DMS114 treated with DMSO at 0.1 percent for 48 hours (cell line): ENCODE results near the gene CCDC178.

Experiments
- DNase-seq: peaks from one replicate; lab custom pipeline; 2025; ENCODE audit not compliant: unreplicated experiment; lab: John Stamatoyannopoulos, UW

Gene CCDC178

DNA sequence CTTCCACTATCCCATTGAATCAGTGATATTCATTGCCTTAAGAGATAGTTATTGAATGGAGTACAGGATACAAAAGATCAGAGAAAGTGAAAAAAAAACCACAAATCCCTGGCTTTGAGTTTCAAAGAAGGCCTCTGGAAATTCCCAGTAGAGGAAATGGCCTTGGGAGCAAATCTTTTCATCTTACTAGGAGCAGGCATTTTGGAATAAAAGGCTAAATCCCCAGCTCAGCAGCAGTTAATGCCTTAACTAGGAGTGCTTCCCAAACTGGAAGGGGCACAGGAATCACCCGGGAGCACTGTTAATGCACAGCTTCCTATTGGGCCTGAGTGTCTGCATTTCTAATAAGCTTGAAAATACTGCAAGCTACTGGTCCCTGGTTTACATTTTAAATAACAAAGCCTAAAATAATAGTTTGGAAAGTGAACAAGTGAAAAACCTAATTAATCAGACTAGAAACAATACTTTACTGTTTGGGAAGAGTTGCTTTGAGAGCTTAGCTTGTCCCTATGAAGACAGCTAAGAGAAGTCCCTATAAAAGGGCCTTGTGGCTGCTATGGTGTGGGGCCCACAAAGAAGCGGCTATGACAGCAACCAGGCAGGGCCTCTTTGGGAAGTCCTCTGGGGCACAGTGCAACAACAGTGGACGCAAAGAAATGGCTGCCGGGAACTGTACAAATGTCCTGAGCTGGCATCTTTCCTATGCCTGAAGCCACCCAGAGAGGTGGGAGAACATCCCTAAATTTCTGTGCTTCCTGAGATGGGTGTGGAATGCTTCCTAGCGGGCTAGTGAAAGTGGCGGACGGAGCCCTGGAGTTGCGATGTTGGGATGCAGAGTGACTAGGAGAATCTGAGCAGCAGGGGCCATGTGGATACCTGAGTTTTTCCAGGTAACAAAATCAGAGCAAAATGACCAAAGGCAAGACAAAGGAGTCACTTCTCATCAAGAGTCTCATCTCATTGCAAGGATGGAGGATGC is 550.6 kb downstream of the CCDC178 start:
- DNase-seq, result no peak

DNA sequence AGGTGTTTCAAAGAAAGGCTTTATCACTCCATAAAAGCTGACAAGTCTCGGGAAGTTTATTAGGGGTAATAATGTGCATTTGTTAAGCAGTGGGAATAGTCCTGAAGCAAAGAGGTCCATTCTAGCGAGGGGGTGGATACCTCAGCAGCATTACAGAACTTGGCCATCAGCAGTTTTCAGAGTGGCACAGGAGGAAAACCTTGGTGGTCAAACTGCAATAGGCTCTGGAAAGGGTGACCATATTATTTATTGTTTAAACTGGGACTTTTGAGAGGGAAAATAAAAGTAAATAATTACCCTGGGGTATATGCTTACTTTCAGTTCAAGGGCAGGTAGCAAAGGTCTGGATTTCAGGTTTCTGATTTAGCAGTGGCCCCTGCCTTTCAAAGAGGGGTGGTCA is 552.2 kb downstream of the CCDC178 start:
- no peak for DNase-seq
